ENCODE data around the gene C7. TPM values are rescaled to one million over a fixed set of nuclear protein-coding genes. Genes with fewer than 3 reads are reported as not detected.
A peak's percentile ranks its signal among the peaks of the same experiment; 100 is the strongest.
"Not testable (repeated sequence)": the region's sequence is repeated elsewhere in the genome, so short reads cannot be mapped to it uniquely, and the experiment has no call there.

Gene C7
- total RNA-seq (2014; rRNA removed; shearing (Covaris generic)), result 0.84 and 7.4 TPM in 2 replicates

DNA sequence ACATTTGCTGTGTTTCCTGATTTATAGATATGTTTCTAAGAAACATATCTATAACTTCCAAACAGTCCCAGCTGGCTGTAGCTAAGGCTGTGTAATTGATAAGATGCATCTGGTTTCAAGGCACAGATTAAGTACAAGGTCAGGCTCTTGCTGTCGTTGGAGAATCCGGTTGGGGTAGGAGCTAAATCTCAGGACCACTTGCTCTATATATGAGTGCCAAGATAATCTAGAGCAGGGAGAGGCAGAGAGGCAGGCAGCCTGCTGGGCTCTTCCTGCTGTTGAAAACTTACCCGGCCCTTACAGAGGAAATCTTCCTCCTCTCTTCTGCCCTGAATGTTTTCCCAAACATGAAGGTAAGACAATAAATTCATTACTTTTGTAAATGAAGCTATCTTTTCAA, at the start of gene C7:
Gene C7 (plus strand): TSS at position 234 of the 400 bp plus-strand sequence. CDS start 114 bp downstream, at position 348.
- DNase-seq (ENCODE audit: low read depth), result no peak

DNA sequence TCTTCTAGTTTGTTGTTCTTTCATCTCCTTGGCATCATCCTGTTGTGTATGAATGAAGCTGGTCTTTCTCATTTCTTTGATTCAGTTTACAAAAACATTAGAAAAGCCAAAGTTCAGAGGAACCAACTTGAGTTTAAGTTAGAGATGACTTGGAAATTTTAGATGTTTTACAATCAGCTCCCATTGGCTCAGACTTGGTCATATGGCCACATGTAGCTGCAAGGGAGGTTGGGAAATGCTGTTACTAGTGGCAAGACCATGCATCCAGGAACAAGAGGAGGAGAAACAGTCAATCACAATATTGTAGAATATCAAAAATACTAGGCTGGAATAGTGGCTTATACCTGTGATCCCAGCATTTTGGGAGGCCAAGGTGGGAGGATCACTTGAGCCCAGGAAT, 48.6 kb upstream of the C7 start:
- DNase-seq (ENCODE audit: low read depth), result no peak

- DNase-seq (ENCODE audit: low read depth), result not testable (repeated sequence)
Observed at GRCh38 chr5:40865004-40865403, 44.3 kb upstream of the C7 start.

- DNase-seq (ENCODE audit: low read depth), result no peak
Observed at GRCh38 chr5:40866844-40867243, 42.5 kb upstream of the C7 start.

GRCh38 chr5:40869384-40869783, 39.9 kb upstream of the C7 start:
- DNase-seq (ENCODE audit: low read depth), result no peak

GRCh38 chr5:40871177-40871576, 38.1 kb upstream of the C7 start:
- peak; percentile 71 for DNase-seq (ENCODE audit: low read depth)

DNA sequence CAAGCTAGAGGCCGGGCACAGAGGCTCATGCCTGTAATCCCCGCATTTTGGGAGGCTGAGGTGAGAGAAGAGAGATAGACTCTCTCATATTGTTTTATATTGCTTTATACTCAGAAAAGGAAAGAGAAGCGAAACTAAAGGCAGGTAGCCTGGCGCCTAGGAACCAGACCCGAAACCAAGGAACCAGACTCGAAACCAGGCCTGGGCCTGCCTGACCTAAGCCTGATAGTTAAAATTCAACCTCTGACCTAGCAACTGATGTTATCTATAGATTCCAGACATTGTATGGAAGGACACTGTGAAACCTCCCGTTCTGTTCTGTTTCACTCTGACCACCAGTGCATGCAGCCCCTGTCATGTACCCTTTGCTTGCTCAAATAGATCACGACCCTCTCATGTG, 37.0 kb upstream of the C7 start:
- not testable (repeated sequence) for DNase-seq (ENCODE audit: low read depth)

- DNase-seq (ENCODE audit: low read depth), result peak; percentile 12
Observed at GRCh38 chr5:40873286-40873880, 35.9 kb upstream of the C7 start.

DNA sequence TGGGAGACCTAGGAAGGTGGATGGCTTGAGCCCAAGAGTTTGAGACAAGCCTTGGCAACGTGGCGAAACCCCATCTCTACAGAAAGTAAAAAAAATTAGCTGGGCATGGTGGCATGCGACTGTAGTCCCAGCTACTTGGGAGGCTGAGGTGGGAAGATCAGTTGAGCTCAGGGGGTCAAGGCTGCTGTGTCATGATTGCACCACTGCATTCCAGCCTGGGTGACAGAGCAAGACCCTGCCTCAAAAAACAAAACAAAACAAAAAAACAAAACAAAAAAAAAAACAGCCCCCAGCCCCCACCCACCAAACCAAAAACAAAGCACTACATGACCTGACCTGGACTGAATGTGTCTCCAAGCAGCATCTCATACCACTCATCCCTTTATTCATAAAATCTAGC, 33.3 kb upstream of the C7 start:
- no peak for DNase-seq (ENCODE audit: low read depth)

GRCh38 chr5:40877371-40877988, 31.8 kb upstream of the C7 start:
- peak; percentile 18 for DNase-seq (ENCODE audit: low read depth)

GRCh38 chr5:40879163-40879942, 29.9 kb upstream of the C7 start:
- peak; percentile 46 for DNase-seq (ENCODE audit: low read depth)

DNA sequence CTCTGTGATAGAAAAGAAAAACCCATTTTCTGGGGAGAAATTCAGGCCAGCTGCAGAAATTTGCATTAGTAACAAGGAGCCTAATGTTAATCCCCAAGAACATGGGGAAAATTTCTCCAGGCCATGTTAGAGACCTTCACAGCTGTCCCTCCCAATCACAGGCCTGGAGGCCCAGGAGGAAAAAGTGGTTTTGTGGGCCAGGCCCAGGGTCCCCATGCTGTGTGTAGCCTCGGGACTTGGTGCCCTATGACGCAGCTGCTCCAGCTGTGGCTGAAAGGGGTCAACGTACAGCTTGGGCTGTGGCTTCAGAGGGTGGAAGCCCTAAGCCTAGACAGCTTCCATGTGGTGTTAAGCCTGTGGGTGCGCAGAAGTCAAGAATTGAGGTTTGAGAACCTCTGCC, 27.0 kb upstream of the C7 start:
- DNase-seq (ENCODE audit: low read depth), result no peak

- not testable (repeated sequence) for DNase-seq (ENCODE audit: low read depth)
Observed at GRCh38 chr5:40883051-40883450, 26.2 kb upstream of the C7 start.

- not testable (repeated sequence) for DNase-seq (ENCODE audit: low read depth)
Observed at GRCh38 chr5:40895440-40896425, 13.6 kb upstream of the C7 start.

DNA sequence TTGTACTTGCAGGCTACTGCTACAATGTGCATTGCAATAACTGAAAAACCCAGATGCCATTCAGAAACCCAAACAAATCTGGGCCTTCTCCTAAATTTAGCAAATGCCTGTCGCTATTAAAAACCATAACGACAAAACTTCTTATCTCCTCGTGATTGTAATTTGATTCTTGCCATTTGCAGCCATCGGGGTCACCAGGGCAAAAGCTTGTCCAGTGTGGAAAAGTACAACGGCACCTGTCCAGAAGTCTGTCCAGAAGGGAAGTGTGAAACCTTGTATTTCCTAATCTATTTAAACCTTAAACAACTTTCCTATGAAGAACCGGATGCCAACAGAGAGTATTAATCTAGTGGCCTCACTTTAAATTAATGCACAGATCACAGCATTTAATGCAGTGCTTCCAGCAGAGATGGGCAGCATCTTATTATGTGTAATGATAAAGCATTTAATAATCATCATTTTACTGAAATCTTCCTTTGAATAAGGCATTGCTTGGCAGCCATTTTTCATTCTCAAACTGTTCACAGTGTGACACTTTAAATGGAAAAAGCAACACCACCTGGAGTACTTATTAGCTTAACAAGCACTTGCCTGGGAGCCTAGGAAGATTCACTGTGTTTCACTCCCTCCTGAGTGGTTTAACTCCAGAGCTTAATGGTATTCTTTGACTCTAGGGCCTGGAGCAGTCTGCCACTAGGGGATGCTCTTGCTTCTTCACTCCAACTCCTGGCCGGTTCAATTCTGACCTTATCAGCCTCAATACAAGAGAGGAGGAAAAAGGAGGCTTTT, 4.9 kb upstream of the C7 start:
- peak; percentile 83 for DNase-seq (ENCODE audit: low read depth)

DNA sequence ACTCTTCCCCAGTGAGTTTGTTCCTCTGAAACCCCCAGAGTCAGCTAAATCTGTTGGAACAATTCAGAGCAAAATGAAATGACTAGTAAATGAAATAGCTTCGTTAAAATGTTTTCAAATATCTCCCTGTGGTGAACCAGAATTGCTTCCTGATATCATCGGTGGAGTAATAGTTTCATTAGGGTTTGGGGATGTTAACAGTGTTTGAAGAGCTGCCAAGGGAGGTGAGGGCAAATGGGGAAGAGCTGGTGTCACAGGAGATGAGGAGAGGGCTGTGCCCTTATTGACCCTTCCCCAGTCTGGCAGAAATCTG, 4.3 kb upstream of the C7 start:
- no peak for DNase-seq (ENCODE audit: low read depth)

- peak; percentile 58 for DNase-seq (ENCODE audit: low read depth)
Observed at GRCh38 chr5:40906351-40906751, 2.9 kb upstream of the C7 start.

- DNase-seq (ENCODE audit: low read depth), result no peak
Observed at GRCh38 chr5:40909723-40910122, 426 bp downstream of the C7 start.

DNA sequence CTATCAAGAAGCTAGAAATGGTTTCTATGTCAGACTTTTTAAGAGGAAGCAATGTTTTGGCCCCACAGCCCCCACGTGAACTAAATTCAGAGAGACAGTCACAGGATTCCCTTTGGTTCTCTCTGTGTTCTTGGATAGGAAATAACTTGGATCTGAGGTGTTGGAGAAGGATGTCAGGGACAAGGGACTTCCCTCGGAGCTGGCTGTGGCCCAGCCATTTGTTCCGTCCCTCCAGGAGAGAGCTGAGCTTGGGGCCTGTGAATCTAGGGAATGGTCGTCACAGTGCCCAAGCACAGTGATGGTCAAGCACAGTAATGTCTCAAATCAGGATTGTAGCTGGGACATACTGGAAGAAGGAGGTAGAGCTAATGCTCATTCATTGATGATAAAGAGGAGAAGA, 2.0 kb downstream of the C7 start:
- DNase-seq (ENCODE audit: low read depth), result no peak

DNA sequence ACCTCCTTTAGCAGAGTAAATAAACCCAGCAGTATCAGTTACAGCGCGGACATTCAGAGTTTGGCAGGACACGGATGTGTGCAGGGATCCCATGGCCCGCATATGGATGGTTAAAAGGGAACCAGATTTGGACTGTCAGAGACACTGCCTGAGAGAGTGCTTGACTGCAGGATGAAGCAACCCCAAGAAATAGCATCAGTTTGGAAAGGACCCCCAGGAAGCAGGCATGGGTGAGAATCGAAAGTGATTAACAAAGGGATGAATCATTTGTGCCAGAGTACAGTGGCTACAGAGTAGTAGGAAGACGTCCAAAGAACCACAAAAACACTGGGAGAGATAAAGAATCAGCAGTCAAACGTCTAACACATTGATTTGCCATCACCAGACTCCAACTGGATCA, 5.5 kb downstream of the C7 start:
- DNase-seq (ENCODE audit: low read depth), result peak; percentile 83

- no peak for DNase-seq (ENCODE audit: low read depth)
Observed at GRCh38 chr5:40915341-40915926, 6.1 kb downstream of the C7 start.
